ENCODE measurements around the gene DOCK1.

- no peak for TF ChIP-seq EZH2 (IDR thresholded peaks at IDR 0.05; ENCODE audit: insufficient read depth, poor library complexity, severe bottlenecking)
- no peak for TF ChIP-seq EZH2phosphoT487 (IDR thresholded peaks at IDR 0.05; ENCODE audit: insufficient read depth, low read depth)
Measured at GRCh38 chr10:127015373-127015772, 110.1 kb downstream of the DOCK1 start.
